ENCODE results near the gene ADD1. TPM values are rescaled to one million over a fixed set of nuclear protein-coding genes. Genes with fewer than 3 reads are reported as not detected.

ADD1 gene
- polyA plus RNA-seq, 3 donors = 76.1 to 122 (median 103) TPM

- Histone ChIP-seq H3K4me1 (ENCODE audit: control insufficient read depth in 1 of 2, insufficient read depth in 2 of 2, low read length in 2 of 2) (peaks cover 5 to 11% of the 10 kb centered on the region in 2 donors), H3K27me3 (ENCODE audit: control insufficient read depth in 2 of 2, insufficient read depth in 2 of 2, low read length in 2 of 2) (no peaks in the 10 kb centered on the region), H4K20me1 (ENCODE audit: insufficient read depth, low read length) (peaks cover 99% of the 10 kb centered on the region), H3K4me2 (replicated peaks; ENCODE audit: extremely low read depth, low read length, poor library complexity, severe bottlenecking) (no peak overlapping the region), H3K79me2 (ENCODE audit: insufficient read depth, low read length) (peaks cover 87% of the 10 kb centered on the region), H3K9ac (ENCODE audit: insufficient read depth, low read length, poor library complexity, severe bottlenecking) (no peak overlapping the region), H3K36me3 (replicated peaks in 1 of 2; ENCODE audit: control insufficient read depth in 1 of 2, insufficient read depth in 2 of 2, low read length in 2 of 2) (peaks cover 82 to 86% of the 10 kb centered on the region in 2 donors), H2AFZ (ENCODE audit: insufficient read depth, low read depth, low read length, poor library complexity, severe bottlenecking) (no peak overlapping the region), H3K9me3 (replicated peaks in 1 of 2; ENCODE audit: control insufficient read depth in 1 of 2, insufficient read depth in 1 of 2, low read length in 2 of 2) (no peaks in the 10 kb centered on the region), H3K27ac (ENCODE audit: low read depth in 1 of 2, low read length in 2 of 2) (peak overlapping the region in 1 of 2 donors; percentile 31), H3K4me3 (replicated peaks in 1 of 3; ENCODE audit: low read depth in 2 of 3, low read length in 3 of 3) (no peak overlapping the region)
- WGBS (ENCODE audit: insufficient coverage) = 97% methylated on average over 23 of the region's 23 CpGs
- peaks cover 0 to 2% (median 0%) of the 10 kb centered on the region in 3 donors for H3K27me3 Mint-ChIP-seq (ENCODE audit: low read depth in 3 of 3)
- DNase-seq = no peak
- peak overlapping the region in 2 of 7 donors; percentile 26 to 36 for H3K27ac Mint-ChIP-seq
- intact Hi-C loops (cut with micrococcal nuclease) = no loop called here
- peaks cover 10% of the 10 kb centered on the region for H3K4me1 Mint-ChIP-seq
- H3K36me3 Mint-ChIP-seq = peaks cover 72 to 87% of the 10 kb centered on the region in 2 donors
- no peak for TF ChIP-seq CTCF (IDR thresholded peaks at IDR 0.05)
- H3K9me3 Mint-ChIP-seq = no peaks in the 10 kb centered on the region
- H3K4me3 Mint-ChIP-seq = no peak overlapping the region
These were observed 21.0 kb upstream of the ADD1 start for GRCh38 chr4:2822461-2823300.

GRCh38 chr4:2823301-2823670 lies 20.4 kb upstream of the ADD1 start:
- Histone ChIP-seq H3K79me2 (ENCODE audit: insufficient read depth, low read length) (peaks cover 83% of the 10 kb centered on the region), H3K9me3 (replicated peaks in 1 of 2; ENCODE audit: control insufficient read depth in 1 of 2, insufficient read depth in 1 of 2, low read length in 2 of 2) (no peaks in the 10 kb centered on the region), H2AFZ (ENCODE audit: insufficient read depth, low read depth, low read length, poor library complexity, severe bottlenecking) (no peak overlapping the region), H3K27me3 (ENCODE audit: control insufficient read depth in 2 of 2, insufficient read depth in 2 of 2, low read length in 2 of 2) (no peaks in the 10 kb centered on the region), H3K4me2 (replicated peaks; ENCODE audit: extremely low read depth, low read length, poor library complexity, severe bottlenecking) (no peak overlapping the region), H4K20me1 (ENCODE audit: insufficient read depth, low read length) (peaks cover 100% of the 10 kb centered on the region), H3K4me1 (ENCODE audit: control insufficient read depth in 1 of 2, insufficient read depth in 2 of 2, low read length in 2 of 2) (peaks cover 3 to 7% of the 10 kb centered on the region in 2 donors), H3K9ac (ENCODE audit: insufficient read depth, low read length, poor library complexity, severe bottlenecking) (no peak overlapping the region), H3K27ac (ENCODE audit: low read depth in 1 of 2, low read length in 2 of 2) (peak overlapping the region in 1 of 2 donors; percentile 31), H3K36me3 (replicated peaks in 1 of 2; ENCODE audit: control insufficient read depth in 1 of 2, insufficient read depth in 2 of 2, low read length in 2 of 2) (peaks cover 88 to 92% of the 10 kb centered on the region in 2 donors), H3K4me3 (replicated peaks in 1 of 3; ENCODE audit: low read depth in 2 of 3, low read length in 3 of 3) (no peak overlapping the region)
- H3K4me1 Mint-ChIP-seq = peaks cover 9% of the 10 kb centered on the region
- peaks cover 0 to 2% (median 0%) of the 10 kb centered on the region in 3 donors for H3K27me3 Mint-ChIP-seq (ENCODE audit: low read depth in 3 of 3)
- WGBS (ENCODE audit: insufficient coverage) = 100% methylated on average over 3 of the region's 4 CpGs
- DNase-seq = no peak
- H3K9me3 Mint-ChIP-seq = no peaks in the 10 kb centered on the region
- H3K4me3 Mint-ChIP-seq = no peak overlapping the region
- intact Hi-C loops (cut with micrococcal nuclease) = no loop called here
- H3K36me3 Mint-ChIP-seq = peaks cover 78 to 93% of the 10 kb centered on the region in 2 donors
- no peak overlapping the region for H3K27ac Mint-ChIP-seq
- no peak for TF ChIP-seq CTCF (IDR thresholded peaks at IDR 0.05)
